Endothelial cell of umbilical vein (primary cell): ENCODE data around the gene NPM3.

Experiments used
- CTCF ChIP-seq, 2 donors: IDR thresholded peaks; 1 replicate in 1 of 2; 2 replicates in 1 of 2; pipeline ENCODE4 v1.5.1; 2011; ENCODE audit warnings: low read length in 2 of 2, mild to moderate bottlenecking in 2 of 2, moderate library complexity in 2 of 2, control low read depth in 1 of 2, inconsistent platforms in 1 of 2, low read depth in 1 of 2; ENCODE audit not compliant: insufficient read depth in 1 of 2; ENCODE audit errors: extremely low read depth in 1 of 2
- EZH2 ChIP-seq: IDR thresholded peaks from 2 replicates; pipeline ENCODE4 v1.6.1; 2012; ENCODE audit warnings: borderline replicate concordance, low read depth, mild to moderate bottlenecking, moderate library complexity, low read length, inconsistent platforms; ENCODE audit not compliant: severe bottlenecking
- GATA2 ChIP-seq: IDR thresholded peaks from 2 replicates; pipeline ENCODE4 v1.7.0; 2011; ENCODE audit warnings: low read depth, mild to moderate bottlenecking, moderate library complexity, mixed read lengths, low read length; ENCODE audit not compliant: insufficient read length, insufficient read depth
- JUN ChIP-seq: IDR thresholded peaks from 2 replicates; pipeline ENCODE4 v1.6.1; 2011; ENCODE audit warnings: borderline replicate concordance, low read depth; ENCODE audit not compliant: insufficient read length, insufficient read depth
- MAX ChIP-seq: IDR thresholded peaks from 2 replicates; pipeline ENCODE4 v1.6.1; 2011; ENCODE audit not compliant: insufficient read depth, insufficient read length
- POLR2A ChIP-seq: IDR thresholded peaks from 2 replicates; pipeline ENCODE4 v1.6.1; 2012; ENCODE audit warnings: low read depth, mild to moderate bottlenecking, control low read depth, low read length
- POLR2AphosphoS5 ChIP-seq: IDR thresholded peaks from 2 replicates; pipeline ENCODE4 v1.6.1; 2012; ENCODE audit warnings: low read depth, mild to moderate bottlenecking, control low read depth, low read length, moderate library complexity; ENCODE audit not compliant: insufficient read depth

- TF ChIP-seq CTCF (IDR thresholded peaks at IDR 0.05; ENCODE audit: extremely low read depth in 1 of 2, insufficient read depth in 1 of 2, low read depth in 1 of 2, low read length in 2 of 2) (no peak), POLR2A (no peak), EZH2 (no peak), POLR2AphosphoS5 (no peak), MAX (no peak), GATA2 (no peak), JUN (no peak)
Observed at GRCh38 chr10:101777619-101778145, 5.6 kb downstream of the NPM3 start.
